Activated CD4-positive, CD25-positive, alpha-beta regulatory T cell (primary cell): ENCODE measurements around the gene MED12L.

Experiments used
- DNase-seq, 4 experiments: peaks; one replicate each; lab custom pipeline; 2025; lab: John Stamatoyannopoulos, UW

The MED12L gene

GRCh38 chr3:151171145-151171757 is 85.8 kb downstream of the MED12L start:
- DNase-seq = no peak

- DNase-seq = no peak
Measured at GRCh38 chr3:151174351-151174750, 88.9 kb downstream of the MED12L start.

- no peak for DNase-seq
Measured at GRCh38 chr3:151175952-151176351, 90.5 kb downstream of the MED12L start.

GRCh38 chr3:151178208-151178845 is 92.9 kb downstream of the MED12L start:
- no peak for DNase-seq

GRCh38 chr3:151182349-151183079 is 97.0 kb downstream of the MED12L start:
- DNase-seq = no peak

GRCh38 chr3:151183265-151183671 is 97.8 kb downstream of the MED12L start:
- no peak for DNase-seq

- no peak for DNase-seq
Measured at GRCh38 chr3:151191095-151191494, 105.6 kb downstream of the MED12L start.

GRCh38 chr3:151192545-151192944 is 107.1 kb downstream of the MED12L start:
- DNase-seq = no peak

- no peak for DNase-seq
Measured at GRCh38 chr3:151195826-151196225, 110.4 kb downstream of the MED12L start.

- DNase-seq = no peak
Measured at GRCh38 chr3:151196434-151196833, 111.0 kb downstream of the MED12L start.

- no peak for DNase-seq
Measured at GRCh38 chr3:151197228-151197627, 111.8 kb downstream of the MED12L start.

- DNase-seq = no peak
Measured at GRCh38 chr3:151197981-151198767, 112.7 kb downstream of the MED12L start.

- no peak for DNase-seq
Measured at GRCh38 chr3:151198849-151199248, 113.4 kb downstream of the MED12L start.

- DNase-seq = no peak
Measured at GRCh38 chr3:151199554-151200438, 114.3 kb downstream of the MED12L start.

GRCh38 chr3:151200586-151200985 is 115.1 kb downstream of the MED12L start:
- no peak for DNase-seq

- no peak for DNase-seq
Measured at GRCh38 chr3:151201051-151201730, 115.7 kb downstream of the MED12L start.

- peak in 3 of 4 experiments; percentile 5 to 20 (median 8) for DNase-seq
Measured at GRCh38 chr3:151203051-151203420, 117.6 kb downstream of the MED12L start, which contains the start of gene GPR171. TSS of gene GPR171 (minus strand) at chr3:151203216. CDS start at chr3:151199386, 3,830 bp downstream.

GRCh38 chr3:151204530-151205402 is 119.3 kb downstream of the MED12L start:
- DNase-seq = no peak

GRCh38 chr3:151205482-151205881 is 120.0 kb downstream of the MED12L start:
- DNase-seq = no peak

- no peak for DNase-seq
Measured at GRCh38 chr3:151206201-151206600, 120.7 kb downstream of the MED12L start.
